Measurements from ENCODE around the gene CD40.

Gene CD40

DNA sequence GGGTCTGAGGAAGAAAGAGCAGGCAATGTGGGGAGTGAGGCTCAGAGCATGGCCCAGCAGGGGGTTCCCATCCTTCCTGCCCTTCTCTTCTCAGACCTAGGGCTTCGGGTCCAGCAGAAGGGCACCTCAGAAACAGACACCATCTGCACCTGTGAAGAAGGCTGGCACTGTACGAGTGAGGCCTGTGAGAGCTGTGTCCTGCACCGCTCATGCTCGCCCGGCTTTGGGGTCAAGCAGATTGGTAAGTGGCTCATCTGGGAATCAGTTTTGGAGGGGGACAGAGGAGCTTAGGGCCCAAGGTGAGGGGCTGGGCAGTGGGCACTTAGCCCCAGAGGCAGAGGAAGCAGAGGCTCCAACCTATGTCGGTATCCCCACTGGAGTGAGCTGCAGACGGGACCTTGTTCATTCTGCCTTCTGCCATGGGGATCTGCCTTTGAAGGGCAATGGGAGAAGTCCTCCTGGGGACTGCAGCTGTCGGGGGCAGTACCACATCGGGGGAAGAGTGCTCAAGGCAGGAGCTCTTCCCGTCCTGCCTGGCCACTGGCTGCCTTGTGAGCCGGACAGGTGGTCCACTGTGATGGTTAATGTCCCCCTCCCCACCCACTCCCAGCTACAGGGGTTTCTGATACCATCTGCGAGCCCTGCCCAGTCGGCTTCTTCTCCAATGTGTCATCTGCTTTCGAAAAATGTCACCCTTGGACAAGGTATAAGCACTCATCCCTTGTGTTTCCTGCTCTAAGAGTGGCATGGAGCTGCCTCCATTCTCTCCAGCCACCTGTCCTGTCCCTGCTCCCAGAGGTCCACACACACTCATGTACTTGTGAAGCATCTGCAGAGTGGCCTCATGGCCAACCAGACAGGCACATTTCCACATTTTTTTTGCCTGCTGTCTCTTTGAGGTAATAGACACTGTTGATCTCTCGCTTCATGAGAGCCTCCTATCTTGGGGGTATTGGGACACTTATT is 4.7 kb downstream of the CD40 start:
- DNase-seq (ENCODE audit: low spot score), result peak; percentile 52

- DNase-seq (ENCODE audit: low spot score), result peak; percentile 37
Measured at GRCh38 chr20:46123482-46124245, 5.5 kb downstream of the CD40 start.

- no peak for DNase-seq (ENCODE audit: low spot score)
Measured at GRCh38 chr20:46126440-46127056, 8.4 kb downstream of the CD40 start.

GRCh38 chr20:46127396-46128010 is 9.4 kb downstream of the CD40 start:
- peak; percentile 9 for DNase-seq (ENCODE audit: low spot score)

DNA sequence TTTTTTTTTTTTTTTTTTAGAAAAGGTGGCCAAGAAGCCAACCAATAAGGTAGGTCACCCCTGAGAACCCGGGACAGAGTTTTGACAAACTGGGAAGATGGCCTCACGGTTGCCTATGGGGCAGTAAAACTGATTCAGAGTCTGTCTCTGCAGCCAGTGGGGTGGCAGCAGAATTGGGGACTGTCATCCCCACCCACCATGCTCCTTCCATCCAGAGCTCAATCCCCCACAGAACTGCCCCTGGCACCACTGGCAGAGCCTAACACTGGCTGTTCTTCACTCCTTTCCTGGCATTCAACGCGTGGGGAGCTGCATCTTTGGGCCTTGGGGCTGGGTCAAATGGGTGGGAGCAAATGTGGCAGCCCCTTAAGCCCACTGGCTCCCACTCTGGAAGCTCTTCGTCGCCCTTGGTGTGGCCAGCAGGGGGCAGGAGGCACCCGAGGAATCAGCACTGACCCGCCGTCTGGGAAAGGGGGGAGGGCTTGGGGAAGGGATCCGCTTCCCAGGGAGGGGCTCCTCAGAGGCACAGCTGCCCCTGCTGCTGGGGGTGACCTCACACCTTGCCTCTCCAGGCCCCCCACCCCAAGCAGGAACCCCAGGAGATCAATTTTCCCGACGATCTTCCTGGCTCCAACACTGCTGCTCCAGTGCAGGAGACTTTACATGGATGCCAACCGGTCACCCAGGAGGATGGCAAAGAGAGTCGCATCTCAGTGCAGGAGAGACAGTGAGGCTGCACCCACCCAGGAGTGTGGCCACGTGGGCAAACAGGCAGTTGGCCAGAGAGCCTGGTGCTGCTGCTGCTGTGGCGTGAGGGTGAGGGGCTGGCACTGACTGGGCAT is 10.4 kb downstream of the CD40 start:
- DNase-seq (ENCODE audit: low spot score), result no peak

GRCh38 chr20:46129955-46130481 is 11.9 kb downstream of the CD40 start:
- no peak for DNase-seq (ENCODE audit: low spot score)

DNA sequence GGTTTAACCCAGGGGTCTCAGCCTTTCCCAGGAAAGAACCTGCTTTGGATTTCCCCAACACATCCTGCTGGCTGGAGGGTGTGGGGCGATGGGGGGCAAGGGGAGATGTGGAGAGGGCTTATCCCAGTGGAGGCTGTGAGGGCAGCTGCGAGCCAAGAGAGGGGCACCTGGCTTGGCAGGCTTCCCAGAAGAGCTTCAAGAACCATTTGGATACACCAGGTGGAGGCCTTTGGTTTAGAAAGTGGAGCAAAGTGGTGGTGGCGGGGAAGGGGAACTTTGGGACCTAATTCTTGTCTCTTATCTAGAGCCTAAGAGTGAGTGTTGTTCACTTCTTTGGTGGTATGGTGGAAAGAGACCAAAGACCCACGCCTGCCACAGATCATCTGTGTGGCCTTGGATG is 12.4 kb downstream of the CD40 start:
- DNase-seq (ENCODE audit: low spot score), result no peak

GRCh38 chr20:46131396-46131795 is 13.3 kb downstream of the CD40 start:
- DNase-seq (ENCODE audit: low spot score), result no peak

DNA sequence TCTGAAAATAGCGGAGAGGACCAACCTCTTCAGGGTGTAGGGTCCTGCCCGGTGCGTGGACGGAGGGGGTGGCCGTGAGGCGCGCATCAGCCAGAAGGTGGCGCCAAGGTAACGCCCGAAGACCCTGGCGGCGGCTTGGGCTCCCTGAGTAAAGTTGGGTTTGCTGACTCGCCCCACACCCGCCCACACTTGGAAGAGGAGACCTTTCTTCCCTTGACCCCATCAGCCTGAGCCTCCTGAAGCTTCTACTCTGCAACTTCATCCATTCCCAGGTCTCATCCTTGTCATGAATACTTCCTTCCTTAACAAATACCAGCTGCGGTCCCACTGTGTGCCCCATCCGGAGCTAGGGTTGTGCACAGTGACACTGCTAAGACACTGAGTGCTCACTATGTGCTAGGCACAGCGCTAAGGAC is 14.6 kb downstream of the CD40 start:
- DNase-seq (ENCODE audit: low spot score), result peak; percentile 77

DNA sequence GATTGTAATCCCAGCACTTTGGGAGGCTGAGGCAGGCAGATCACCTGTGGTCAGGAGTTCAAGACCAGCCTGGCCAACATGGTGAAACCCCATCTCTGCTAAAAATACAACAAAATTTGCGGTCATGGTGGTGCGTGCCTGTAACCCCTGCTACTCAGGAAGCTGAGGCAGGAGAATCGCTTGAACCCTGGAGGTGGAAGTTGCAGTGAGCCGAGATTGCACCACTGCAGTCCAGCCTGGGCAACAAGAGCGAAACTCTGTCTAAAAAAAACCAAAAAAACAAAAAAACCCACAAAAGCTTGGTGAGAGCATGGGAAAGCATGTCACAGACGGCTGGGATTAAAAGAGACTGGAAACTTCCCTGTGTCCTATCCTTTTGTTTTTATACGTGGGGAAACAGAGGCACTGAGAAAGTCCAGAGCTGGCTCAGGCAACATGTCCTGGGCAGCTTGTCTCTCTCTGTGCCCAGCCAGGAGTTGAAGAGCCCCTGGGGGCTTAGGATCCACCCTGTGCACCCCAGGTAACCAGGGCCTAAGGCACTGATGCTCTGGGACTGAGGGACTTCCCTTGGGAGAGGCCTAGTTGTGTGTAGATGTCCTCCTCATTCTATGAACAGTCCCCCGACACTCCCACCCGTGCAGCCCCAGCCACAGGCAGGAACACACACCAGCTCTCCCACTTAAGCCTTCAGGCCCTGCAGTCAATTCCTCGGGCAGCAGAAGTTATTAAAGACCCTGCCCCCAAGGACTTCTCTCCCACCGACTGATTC is 16.0 kb downstream of the CD40 start:
- no peak for DNase-seq (ENCODE audit: low spot score)

- DNase-seq (ENCODE audit: low spot score), result no peak
Measured at GRCh38 chr20:46134716-46135115, 16.6 kb downstream of the CD40 start.

DNA sequence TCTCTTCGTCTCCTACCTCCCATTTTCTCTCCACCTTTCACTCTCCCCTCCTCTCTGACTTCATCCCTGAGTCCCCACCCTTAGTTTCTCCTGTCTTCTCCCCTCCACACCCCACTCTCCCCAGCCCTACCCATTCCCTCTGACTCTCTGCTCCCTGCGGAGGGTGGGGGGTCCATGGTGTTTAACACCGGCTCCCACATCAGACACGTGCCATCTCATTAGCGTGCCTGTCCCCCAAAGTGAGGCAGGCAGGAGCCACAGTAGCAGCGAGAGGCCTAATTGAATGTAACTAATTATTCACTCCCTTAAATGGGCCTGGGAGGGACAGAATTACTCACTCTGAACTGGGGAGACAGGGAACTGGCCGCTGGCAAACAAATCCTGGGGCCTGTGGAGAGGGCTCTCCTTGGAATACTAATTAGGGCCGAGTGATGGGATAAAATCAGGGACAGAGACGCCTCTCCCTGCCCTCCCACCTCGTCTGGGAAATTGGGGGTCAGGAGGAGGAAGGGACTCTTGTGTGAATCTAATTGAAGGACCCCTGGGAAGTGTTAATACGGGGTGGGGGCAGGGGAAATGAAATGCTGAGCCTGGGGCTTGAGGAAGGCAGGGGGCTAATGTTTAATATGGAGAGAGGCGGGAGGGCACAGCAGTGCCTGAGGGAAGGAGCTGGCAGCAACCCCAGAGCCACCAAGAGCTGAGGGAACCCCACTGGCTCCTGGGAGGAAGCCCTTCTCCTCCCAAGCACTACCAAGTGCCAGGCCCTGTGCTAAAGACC is 17.9 kb downstream of the CD40 start:
- no peak for DNase-seq (ENCODE audit: low spot score)

- no peak for DNase-seq (ENCODE audit: low spot score)
Measured at GRCh38 chr20:46137816-46138215, 19.7 kb downstream of the CD40 start.

GRCh38 chr20:46139266-46139889 is 21.3 kb downstream of the CD40 start:
- no peak for DNase-seq (ENCODE audit: low spot score)

GRCh38 chr20:46139908-46140482 is 21.9 kb downstream of the CD40 start:
- DNase-seq (ENCODE audit: low spot score), result no peak

DNA sequence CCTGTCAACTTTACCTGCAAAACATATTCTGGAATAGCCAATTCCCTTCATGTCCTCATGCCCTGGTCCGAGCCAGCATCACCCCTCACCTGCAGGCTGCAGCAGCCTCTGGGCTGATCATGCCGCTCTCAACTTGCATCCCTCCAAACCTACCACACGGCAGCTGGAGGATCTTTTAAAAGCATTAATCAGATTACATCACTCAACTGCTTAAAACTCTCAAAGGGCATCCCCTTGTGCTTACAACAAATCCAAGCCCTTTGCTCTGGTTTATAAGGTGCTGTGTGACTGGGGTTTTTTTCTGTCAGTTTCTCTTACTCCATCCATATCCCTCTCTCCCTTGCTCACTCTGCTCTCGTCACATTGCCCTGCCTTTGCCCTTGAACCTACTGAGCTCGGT is 24.0 kb downstream of the CD40 start:
- DNase-seq (ENCODE audit: low spot score), result no peak

- DNase-seq (ENCODE audit: low spot score), result no peak
Measured at GRCh38 chr20:46144432-46145025, 26.4 kb downstream of the CD40 start.

GRCh38 chr20:46145713-46146112 is 27.6 kb downstream of the CD40 start:
- no peak for DNase-seq (ENCODE audit: low spot score)

All from left forelimb (tissue), 1 donor.